ENCODE measurements around the gene ABCA2.

ABCA2 gene

DNA sequence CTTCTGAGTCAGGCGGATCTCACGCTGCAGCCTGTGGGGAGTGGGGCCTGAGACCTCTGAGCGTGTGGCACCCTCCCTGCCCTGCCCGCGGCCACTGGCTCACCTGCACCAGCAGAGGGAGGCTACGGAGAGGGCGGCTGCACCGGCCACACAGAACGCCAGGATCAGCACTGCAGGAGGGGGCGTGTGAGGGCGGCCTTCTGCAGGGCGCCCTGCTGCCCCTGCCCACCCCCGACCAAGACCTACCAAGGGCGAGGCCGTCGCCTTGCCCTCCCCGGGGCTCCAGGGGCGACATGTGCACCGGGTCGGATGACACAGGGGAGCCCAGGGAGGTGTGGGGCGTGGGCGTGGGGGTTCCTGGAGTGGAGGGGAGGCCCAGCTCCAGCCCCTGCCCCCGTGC lies 12.5 kb upstream of the ABCA2 start:
- TF ChIP-seq, protein P1, sequence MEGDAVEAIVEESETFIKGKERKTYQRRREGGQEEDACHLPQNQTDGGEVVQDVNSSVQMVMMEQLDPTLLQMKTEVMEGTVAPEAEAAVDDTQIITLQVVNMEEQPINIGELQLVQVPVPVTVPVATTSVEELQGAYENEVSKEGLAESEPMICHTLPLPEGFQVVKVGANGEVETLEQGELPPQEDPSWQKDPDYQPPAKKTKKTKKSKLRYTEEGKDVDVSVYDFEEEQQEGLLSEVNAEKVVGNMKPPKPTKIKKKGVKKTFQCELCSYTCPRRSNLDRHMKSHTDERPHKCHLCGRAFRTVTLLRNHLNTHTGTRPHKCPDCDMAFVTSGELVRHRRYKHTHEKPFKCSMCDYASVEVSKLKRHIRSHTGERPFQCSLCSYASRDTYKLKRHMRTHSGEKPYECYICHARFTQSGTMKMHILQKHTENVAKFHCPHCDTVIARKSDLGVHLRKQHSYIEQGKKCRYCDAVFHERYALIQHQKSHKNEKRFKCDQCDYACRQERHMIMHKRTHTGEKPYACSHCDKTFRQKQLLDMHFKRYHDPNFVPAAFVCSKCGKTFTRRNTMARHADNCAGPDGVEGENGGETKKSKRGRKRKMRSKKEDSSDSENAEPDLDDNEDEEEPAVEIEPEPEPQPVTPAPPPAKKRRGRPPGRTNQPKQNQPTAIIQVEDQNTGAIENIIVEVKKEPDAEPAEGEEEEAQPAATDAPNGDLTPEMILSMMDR (IDR thresholded peaks at IDR 0.05; ENCODE audit: low read depth, low read length), result no peak

DNA sequence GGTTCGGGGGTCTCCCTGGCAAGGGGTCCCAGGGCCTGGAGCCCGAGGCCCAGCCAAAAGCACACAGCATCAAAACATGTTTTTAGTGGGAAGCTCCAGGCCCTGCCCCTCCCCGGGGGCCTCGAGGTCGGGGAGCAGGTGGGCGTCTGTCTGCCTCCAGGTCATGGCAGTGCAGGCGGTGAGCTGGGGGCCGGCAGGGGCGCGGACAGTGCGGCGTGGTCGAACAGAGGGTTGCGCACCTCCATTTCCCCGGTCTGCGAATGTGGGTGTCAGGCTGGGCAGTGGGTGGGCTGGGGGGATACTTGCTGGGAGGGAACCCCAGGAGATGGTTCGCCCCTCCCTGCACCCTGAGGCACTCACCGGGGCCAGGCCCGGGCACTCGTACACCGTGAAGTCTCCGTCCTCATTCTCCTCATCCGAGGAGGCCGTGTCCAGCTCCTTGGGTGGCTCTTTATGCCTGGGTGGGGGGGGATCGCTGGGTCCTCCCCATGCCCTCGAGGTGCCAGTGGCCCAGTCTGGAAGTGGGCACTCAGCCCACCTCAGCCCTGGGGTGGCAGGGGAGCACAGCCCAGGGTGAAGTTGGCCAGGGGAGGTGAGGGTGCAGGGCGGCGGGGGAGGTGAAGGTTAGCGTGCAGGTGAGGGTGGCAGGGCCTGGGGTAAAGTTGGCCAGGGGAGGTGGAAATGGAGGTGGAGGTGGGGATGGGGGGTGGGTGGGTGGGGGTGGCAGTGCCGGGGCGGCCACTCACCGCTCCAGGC lies 11.8 kb upstream of the ABCA2 start:
- DNase-seq (ENCODE audit: extremely low read depth, low read depth), result no peak
- TF ChIP-seq, protein P1 (IDR thresholded peaks at IDR 0.05; ENCODE audit: low read depth, low read length), result no peak

More for the DNA sequence above, 12.5 kb upstream of the ABCA2 start:
- DNase-seq (ENCODE audit: extremely low read depth, low read depth), result no peak

DNA sequence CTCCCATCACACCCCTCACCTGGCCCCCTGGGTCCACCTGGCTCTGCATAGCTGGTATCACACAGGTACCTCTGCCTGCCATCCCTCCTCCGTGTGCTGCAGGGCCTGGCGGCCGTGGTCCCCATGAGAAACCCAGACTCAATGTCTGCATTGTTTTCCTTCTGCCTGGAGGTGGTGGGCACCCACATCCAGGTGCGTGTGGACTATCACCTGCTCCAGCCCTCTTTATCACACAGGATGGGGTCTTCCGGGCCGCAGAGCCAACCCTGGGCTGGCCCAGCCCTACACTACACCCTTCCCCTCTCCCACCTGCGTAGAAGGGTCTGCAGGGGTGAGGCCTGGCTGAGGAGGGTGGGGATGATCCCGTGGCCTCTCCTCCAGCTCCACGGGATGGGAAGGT lies 10.9 kb upstream of the ABCA2 start:
- DNase-seq (ENCODE audit: extremely low read depth, low read depth), result no peak
- TF ChIP-seq, protein P1 (IDR thresholded peaks at IDR 0.05; ENCODE audit: low read depth, low read length), result no peak

DNA sequence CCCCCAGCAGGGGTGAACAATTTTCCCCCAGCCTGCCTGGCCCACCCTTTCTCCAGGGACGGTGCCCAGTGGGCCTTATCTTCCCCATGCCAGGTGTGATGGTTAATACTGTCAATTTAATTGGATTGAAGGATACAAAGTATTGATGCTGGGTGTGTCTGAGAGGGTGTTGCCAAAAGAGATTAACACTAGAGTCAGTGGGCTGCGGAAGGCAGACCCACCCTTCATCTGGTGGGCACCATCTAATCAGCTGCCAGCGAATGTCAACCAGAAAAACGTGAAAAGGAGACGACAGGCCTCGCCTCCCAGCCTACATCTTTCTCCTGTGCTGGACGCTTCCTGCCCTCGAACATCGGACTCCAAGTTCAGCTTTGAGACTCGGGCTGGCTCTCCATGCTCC lies 9.4 kb upstream of the ABCA2 start:
- TF ChIP-seq, protein P1 (IDR thresholded peaks at IDR 0.05; ENCODE audit: low read depth, low read length), result no peak
- DNase-seq (ENCODE audit: extremely low read depth, low read depth), result no peak

DNA sequence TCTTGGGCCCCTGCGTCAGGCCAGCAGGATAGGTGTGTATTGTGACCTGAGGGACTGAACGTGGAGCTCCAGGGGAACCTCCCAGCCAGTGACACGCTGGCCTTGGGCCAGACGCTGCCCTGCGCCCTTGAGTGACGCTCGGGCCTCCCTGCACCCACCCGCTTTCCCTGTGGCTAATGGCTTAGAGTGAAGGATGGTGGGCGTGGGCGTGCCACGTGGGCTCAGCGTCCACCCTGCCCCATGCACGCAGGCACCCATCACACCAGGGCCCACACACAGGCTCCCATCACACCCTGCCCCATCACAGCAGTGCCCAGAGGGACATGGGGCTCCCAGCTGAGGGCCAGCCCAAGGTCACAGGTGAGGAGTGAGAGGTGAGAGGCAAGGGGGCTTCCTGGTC lies 9.0 kb upstream of the ABCA2 start:
- TF ChIP-seq, protein P1 (IDR thresholded peaks at IDR 0.05; ENCODE audit: low read depth, low read length), result no peak
- DNase-seq (ENCODE audit: extremely low read depth, low read depth), result no peak

DNA sequence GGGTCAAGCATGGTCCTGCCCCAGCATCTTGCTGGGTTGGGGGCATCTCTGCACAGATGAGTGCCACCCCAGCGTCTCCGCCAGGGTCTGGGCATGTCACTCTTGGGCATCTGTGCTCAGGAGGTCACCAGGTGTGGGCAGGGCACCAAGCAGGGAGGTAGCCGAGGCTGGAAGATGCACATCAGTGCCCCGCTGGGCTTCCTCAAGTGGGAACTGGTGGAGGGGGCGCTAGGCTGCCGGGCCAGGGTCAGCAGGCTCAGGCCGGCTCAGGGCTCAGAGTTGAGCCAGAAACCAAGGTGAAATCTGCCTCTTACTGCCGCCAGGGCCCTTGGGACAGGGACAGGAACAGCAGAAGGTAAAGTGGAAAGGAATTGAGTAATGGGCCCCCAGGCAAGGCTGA lies 7.9 kb upstream of the ABCA2 start:
- DNase-seq (ENCODE audit: extremely low read depth, low read depth), result no peak

DNA sequence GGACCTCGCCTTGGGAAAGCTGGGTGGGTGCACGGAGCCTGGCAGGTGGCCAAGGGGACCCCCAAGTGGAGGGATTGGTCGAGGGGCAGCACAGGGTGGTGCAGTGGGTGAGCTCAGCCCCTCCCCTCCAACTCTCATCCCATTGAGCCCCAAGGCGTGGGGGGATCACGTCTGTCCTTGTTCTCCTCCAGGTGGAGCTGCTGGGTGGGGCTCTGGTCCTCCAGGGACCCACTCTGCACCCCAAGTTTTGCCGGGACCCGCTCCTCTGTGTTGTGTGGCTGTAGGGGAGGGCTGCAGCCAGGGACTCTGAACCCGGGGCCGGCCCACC lies 7.4 kb upstream of the ABCA2 start:
- TF ChIP-seq, protein P1 (IDR thresholded peaks at IDR 0.05; ENCODE audit: low read depth, low read length), result no peak
- DNase-seq (ENCODE audit: extremely low read depth, low read depth), result no peak

More for the DNA sequence above, 7.9 kb upstream of the ABCA2 start:
- TF ChIP-seq, protein P1 (IDR thresholded peaks at IDR 0.05; ENCODE audit: low read depth, low read length), result no peak
